Neutrophil (primary cell): ENCODE data around the gene RBMS3.

Experiments used
- H3K27ac ChIP-seq: fragments of 200-600 bp; sonication (generic); 2 replicates; pipeline ENCODE4 v1.5.1; 2016; ENCODE audit warnings: mild to moderate bottlenecking, moderate library complexity
- H3K27me3 ChIP-seq: fragments of 200-600 bp; sonication (generic); 2 replicates; pipeline ENCODE4 v1.6.0; 2016; ENCODE audit warnings: mild to moderate bottlenecking
- H3K36me3 ChIP-seq: fragments of 200-600 bp; sonication (generic); 2 replicates; pipeline ENCODE4 v1.5.1; 2017
- H3K4me1 ChIP-seq, 2 experiments: fragments of 200-600 bp in 1 of 2; sonication (generic) in 1 of 2; 1 replicate in 1 of 2; 2 replicates in 1 of 2; pipeline versions ENCODE4 v1.5.1 to v1.6.1; 2013 to 2016; ENCODE audit warnings: low read depth in 1 of 2, low read length in 1 of 2, mild to moderate bottlenecking in 1 of 2, moderate library complexity in 1 of 2; ENCODE audit not compliant: control insufficient read depth in 1 of 2, insufficient read depth in 1 of 2
- H3K4me3 ChIP-seq, 2 experiments: fragments of 200-600 bp in 1 of 2; sonication (generic) in 1 of 2; 1 replicate in 1 of 2; 2 replicates in 1 of 2; pipeline ENCODE4 v1.5.1; 2013 to 2016; ENCODE audit warnings: low read depth in 1 of 2, low read length in 1 of 2, mild to moderate bottlenecking in 1 of 2, moderate library complexity in 1 of 2
- H3K9me3 ChIP-seq: fragments of 200-600 bp; sonication (generic); 2 replicates; pipeline ENCODE4 v1.5.1; 2016
- TF ChIP-seq, protein P1 (sequence below): fragments of 200-600 bp; sonication (generic); IDR thresholded peaks from 2 replicates; pipeline ENCODE4 v1.5.1; 2016; ENCODE audit warnings: antibody characterized with exemption

Gene RBMS3

DNA sequence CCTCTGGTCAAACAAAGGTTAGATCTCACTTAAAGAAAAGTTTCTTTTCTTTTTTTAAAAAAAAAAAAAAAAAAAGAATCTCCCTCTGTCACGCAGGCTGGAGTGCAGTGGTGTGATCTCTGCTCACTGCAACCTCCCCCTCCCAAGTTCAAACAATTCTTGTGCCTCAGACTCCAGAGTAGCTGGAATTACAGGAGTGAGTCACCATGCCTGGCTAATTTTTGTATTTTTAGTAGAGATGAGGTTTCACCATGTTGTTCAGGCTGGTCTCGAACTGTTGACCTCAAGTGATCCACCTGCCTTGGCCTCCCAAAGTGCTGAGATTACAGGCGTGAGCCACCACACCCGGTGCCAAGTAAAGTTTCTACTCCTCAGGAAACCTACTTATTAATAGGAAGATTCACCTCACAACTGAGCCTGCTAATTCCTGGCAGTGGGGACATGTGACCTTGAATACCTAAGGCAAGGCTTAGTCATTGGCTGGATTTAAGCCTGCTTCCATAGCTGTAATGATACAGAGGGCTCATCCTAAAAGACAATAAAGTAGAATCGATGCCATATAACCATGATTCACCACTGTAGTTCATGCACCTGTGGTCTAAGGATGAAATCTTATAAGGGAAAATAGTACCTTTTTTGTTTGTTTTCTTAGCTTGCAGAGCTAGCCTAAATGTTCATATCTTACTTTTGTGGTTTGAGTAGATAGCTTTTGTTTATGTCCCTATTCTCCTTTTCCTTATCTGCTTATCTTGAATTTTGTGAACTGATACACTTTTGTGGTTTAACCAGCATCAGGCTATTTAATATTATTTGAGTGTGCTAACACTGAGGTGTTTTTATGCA is 24.8 kb upstream of the RBMS3 start:
- no peaks in the 10 kb centered on the region for H3K27me3 ChIP-seq
- TF ChIP-seq, protein P1, sequence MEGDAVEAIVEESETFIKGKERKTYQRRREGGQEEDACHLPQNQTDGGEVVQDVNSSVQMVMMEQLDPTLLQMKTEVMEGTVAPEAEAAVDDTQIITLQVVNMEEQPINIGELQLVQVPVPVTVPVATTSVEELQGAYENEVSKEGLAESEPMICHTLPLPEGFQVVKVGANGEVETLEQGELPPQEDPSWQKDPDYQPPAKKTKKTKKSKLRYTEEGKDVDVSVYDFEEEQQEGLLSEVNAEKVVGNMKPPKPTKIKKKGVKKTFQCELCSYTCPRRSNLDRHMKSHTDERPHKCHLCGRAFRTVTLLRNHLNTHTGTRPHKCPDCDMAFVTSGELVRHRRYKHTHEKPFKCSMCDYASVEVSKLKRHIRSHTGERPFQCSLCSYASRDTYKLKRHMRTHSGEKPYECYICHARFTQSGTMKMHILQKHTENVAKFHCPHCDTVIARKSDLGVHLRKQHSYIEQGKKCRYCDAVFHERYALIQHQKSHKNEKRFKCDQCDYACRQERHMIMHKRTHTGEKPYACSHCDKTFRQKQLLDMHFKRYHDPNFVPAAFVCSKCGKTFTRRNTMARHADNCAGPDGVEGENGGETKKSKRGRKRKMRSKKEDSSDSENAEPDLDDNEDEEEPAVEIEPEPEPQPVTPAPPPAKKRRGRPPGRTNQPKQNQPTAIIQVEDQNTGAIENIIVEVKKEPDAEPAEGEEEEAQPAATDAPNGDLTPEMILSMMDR = no peak
- no peak overlapping the region for H3K4me3 ChIP-seq
- H3K9me3 ChIP-seq = no peaks in the 10 kb centered on the region
- no peaks in the 10 kb centered on the region for H3K4me1 ChIP-seq
- H3K27ac ChIP-seq = no peak overlapping the region
- H3K36me3 ChIP-seq = no peaks in the 10 kb centered on the region

DNA sequence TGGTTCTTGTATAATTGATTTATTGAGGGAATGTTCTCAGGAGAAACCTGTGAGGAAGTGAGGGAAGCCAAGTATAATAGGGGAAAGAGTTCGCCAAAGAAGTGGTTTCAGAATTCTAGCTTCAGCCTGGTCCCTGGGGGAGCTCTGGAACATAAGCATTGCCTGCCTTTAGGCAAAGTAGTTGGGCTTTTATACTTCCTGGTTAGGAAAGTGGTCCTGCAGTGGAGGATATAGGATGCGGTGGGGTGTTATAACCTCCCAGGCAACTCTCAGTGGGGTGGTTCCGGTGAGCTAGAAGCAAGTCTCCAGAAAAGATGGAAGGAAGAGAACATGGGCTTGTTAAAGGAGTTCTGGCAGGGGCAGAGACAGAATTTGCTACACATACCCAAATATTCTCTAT is 22.7 kb upstream of the RBMS3 start:
- TF ChIP-seq, protein P1 = no peak
- Histone ChIP-seq H3K9me3 (no peaks in the 10 kb centered on the region), H3K36me3 (no peaks in the 10 kb centered on the region), H3K27me3 (no peaks in the 10 kb centered on the region), H3K4me3 (no peak overlapping the region), H3K27ac (no peak overlapping the region), H3K4me1 (no peaks in the 10 kb centered on the region)

DNA sequence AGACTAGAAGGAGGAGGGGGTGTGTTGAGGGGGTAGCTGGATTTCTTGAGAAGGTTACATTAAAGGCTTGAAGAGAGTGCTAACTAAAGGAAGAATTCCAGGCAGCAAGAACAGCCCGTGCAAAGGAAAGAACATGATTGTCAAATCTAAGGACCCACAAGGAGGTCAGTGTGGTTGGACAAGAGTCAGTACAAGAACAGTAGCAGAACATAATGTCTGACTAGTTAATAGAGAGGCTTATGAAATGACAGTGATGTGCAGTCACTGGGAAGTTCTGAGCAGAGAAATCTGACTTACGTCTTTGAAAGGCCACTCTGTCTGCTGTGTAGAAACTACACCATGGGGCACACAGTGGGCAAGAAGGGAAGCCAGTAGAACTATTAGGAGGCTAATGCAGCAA is 19.8 kb upstream of the RBMS3 start:
- H3K27ac ChIP-seq = no peak overlapping the region
- TF ChIP-seq, protein P1 = no peak
- no peaks in the 10 kb centered on the region for H3K9me3 ChIP-seq
- H3K4me3 ChIP-seq = no peak overlapping the region
- H3K27me3 ChIP-seq = no peaks in the 10 kb centered on the region
- H3K36me3 ChIP-seq = no peaks in the 10 kb centered on the region
- no peaks in the 10 kb centered on the region for H3K4me1 ChIP-seq

DNA sequence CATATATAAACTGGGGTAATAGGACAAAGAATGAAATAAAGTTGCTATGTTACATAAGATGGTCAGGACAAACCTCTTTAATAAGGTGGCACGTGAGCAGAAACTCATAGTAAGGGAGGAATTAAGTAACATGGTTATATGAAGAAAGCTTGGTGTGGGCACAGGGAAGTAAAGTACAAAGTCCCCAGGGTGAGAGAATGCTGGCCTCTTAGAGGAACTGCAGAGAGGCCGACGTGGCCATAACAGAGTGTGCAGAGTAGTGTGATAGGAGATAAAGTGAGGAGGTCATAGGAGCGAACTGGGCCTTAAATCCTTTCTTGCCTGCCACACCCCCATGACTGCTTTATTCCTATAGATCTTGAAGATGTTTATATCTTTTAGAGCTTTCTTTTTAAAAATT is 17.4 kb upstream of the RBMS3 start:
- Histone ChIP-seq H3K27me3 (no peaks in the 10 kb centered on the region), H3K27ac (no peak overlapping the region), H3K4me3 (no peak overlapping the region), H3K9me3 (no peaks in the 10 kb centered on the region), H3K4me1 (no peaks in the 10 kb centered on the region), H3K36me3 (no peaks in the 10 kb centered on the region)
- TF ChIP-seq, protein P1 = no peak

DNA sequence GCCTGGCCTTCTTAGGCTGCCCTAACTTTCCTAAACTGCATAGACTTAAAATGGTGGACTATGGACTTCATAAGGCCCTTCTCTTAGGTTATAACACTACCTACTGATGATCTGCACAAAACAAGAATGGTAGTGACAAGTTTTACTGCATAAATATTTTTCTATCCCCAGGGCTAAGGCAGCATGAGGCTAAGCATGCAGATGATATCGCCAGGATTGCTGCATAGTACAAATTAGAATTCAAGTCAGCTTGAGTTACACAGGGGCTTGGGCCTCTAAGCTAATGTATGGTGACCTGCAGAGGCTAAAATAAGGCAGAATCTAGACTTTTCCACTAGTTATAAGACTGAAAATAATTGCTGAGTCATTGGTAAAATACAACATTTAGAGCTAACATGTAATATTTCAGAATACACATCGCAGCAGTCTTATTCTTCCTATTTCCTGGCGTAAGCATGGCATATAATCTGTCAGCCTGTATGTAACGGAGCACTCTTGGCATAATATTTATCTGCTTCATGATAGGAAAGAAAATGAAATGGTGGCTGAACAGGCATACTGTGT is 15.3 kb upstream of the RBMS3 start:
- no peaks in the 10 kb centered on the region for H3K27me3 ChIP-seq
- no peaks in the 10 kb centered on the region for H3K4me1 ChIP-seq
- TF ChIP-seq, protein P1 = no peak
- H3K36me3 ChIP-seq = no peaks in the 10 kb centered on the region
- no peaks in the 10 kb centered on the region for H3K9me3 ChIP-seq
- no peak overlapping the region for H3K27ac ChIP-seq
- no peak overlapping the region for H3K4me3 ChIP-seq
